LNCaP clone FGC (cell line): ENCODE data around the gene ATPAF1.
A peak's percentile ranks its signal among the peaks of the same experiment; 100 is the strongest.

Source experiments
- DNase-seq: peaks from one replicate; pipeline ENCODE4 v3.0.0-alpha.2; 2011; ENCODE audit warnings: low read depth
- H3K4me3 ChIP-seq: 2 replicates; pipeline ENCODE4 v1.5.1; 2011; ENCODE audit warnings: mild to moderate bottlenecking, low read depth, low read length, control low read depth
- TF ChIP-seq, protein P1 (sequence below): IDR thresholded peaks from 2 replicates; pipeline ENCODE4 v1.5.1; 2012; ENCODE audit warnings: mild to moderate bottlenecking; ENCODE audit not compliant: control insufficient read depth, insufficient read depth; ENCODE audit errors: extremely low read depth

ATPAF1 gene

DNA sequence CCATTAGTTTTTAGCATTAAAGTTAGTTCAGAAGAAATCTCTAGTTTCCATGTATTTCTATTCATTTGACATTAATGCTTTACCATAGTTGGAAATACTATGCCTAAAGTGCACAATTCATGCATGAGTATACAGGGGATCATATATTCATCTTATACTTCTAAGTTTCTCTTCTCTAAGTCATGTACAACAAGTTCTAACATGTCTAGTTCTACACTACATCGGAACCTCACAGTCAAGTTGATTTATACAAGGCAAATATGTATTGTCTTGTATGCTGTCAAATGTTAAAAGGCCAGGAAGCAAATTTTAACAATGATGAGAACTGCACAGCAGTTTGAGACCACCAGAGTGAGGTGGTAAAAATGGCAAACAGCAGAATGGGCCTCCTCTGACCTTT, 28.6 kb downstream of the ATPAF1 start:
- H3K4me3 ChIP-seq, result no peak overlapping the region
- TF ChIP-seq, protein P1, sequence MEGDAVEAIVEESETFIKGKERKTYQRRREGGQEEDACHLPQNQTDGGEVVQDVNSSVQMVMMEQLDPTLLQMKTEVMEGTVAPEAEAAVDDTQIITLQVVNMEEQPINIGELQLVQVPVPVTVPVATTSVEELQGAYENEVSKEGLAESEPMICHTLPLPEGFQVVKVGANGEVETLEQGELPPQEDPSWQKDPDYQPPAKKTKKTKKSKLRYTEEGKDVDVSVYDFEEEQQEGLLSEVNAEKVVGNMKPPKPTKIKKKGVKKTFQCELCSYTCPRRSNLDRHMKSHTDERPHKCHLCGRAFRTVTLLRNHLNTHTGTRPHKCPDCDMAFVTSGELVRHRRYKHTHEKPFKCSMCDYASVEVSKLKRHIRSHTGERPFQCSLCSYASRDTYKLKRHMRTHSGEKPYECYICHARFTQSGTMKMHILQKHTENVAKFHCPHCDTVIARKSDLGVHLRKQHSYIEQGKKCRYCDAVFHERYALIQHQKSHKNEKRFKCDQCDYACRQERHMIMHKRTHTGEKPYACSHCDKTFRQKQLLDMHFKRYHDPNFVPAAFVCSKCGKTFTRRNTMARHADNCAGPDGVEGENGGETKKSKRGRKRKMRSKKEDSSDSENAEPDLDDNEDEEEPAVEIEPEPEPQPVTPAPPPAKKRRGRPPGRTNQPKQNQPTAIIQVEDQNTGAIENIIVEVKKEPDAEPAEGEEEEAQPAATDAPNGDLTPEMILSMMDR, result no peak
- no peak for DNase-seq

GRCh38 chr1:46638921-46639320, 29.2 kb downstream of the ATPAF1 start:
- TF ChIP-seq, protein P1, result no peak
- DNase-seq, result peak; percentile 64
- 0 out of 2 replicates have a peak overlapping the region, but pooled peaks have one; percentile 0 for H3K4me3 ChIP-seq

GRCh38 chr1:46637444-46638083, 30.6 kb downstream of the ATPAF1 start:
- H3K4me3 ChIP-seq, result no peak overlapping the region
- TF ChIP-seq, protein P1, result no peak
- DNase-seq, result no peak

DNA sequence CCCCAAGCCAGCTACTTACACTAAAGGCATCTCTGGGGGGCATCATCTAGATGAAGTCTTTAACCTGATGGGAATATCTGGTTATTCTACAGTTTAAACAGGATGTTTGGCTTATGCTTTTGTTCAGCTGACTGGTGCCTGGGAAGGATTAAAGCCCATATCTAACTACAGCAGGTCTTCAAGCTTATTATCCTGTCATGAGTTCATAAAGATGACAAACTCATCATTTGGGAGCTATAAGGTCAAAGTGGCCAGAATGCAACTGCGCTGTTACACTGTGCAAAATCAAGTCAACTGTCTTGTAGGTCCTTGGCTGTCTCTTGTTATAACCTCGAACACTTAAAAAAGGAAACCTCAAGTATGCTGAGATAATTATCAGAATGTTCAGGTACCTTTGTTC, 33.0 kb downstream of the ATPAF1 start:
- DNase-seq, result no peak
- no peak overlapping the region for H3K4me3 ChIP-seq
- TF ChIP-seq, protein P1, result no peak

GRCh38 chr1:46630719-46631118, 37.4 kb downstream of the ATPAF1 start:
- DNase-seq, result no peak
- no peak overlapping the region for H3K4me3 ChIP-seq
- TF ChIP-seq, protein P1, result peak; percentile 13; the same call in 1 of the 2 replicates

GRCh38 chr1:46623743-46624644, 44.2 kb downstream of the ATPAF1 start:
- no peak for DNase-seq
- no peak overlapping the region for H3K4me3 ChIP-seq
- TF ChIP-seq, protein P1, result no peak
